Body of pancreas (tissue), 4 donors: ENCODE measurements around the gene CTDSPL2.

Source experiments
- CTCF ChIP-seq, 7 experiments: fragments of 450-650 bp in 4 of 7; fragments of 200-600 bp in 3 of 7; sonication (generic) in 3 of 7; IDR thresholded peaks; one replicate each; pipeline ENCODE4 v1.5.1; 2016 to 2019; ENCODE audit warnings: antibody characterized with exemption in 7 of 7
- POLR2A ChIP-seq, 3 donors: fragments of 450-650 bp; IDR thresholded peaks; one replicate each; pipeline ENCODE4 v1.6.1; 2016; ENCODE audit warnings: antibody characterized with exemption in 3 of 3, mild to moderate bottlenecking in 2 of 3

- TF ChIP-seq CTCF (IDR thresholded peaks at IDR 0.05): peak in 2 of 7 experiments; percentile 9 to 18
- TF ChIP-seq POLR2A (IDR thresholded peaks at IDR 0.05): no peak
Measured at GRCh38 chr15:44545913-44546802, 118.7 kb downstream of the CTDSPL2 start.
